Nucleus accumbens (tissue), 56 donors: ENCODE measurements around the gene MYOF.
A peak's percentile ranks its signal among the peaks of the same experiment; 100 is the strongest.
"Not testable (repeated sequence)": the region's sequence is repeated elsewhere in the genome, so short reads cannot be mapped to it uniquely, and the experiment has no call there.

Experiments
- DNase-seq, 56 donors: peaks; one replicate each; lab custom pipeline; 2025; lab: John Stamatoyannopoulos, UW

The MYOF gene

GRCh38 chr10:93461109-93461806, 20.9 kb downstream of the MYOF start:
- DNase-seq: no peak

GRCh38 chr10:93459466-93459865, 22.7 kb downstream of the MYOF start:
- no peak for DNase-seq

GRCh38 chr10:93458821-93459257, 23.3 kb downstream of the MYOF start:
- DNase-seq: no peak

DNA sequence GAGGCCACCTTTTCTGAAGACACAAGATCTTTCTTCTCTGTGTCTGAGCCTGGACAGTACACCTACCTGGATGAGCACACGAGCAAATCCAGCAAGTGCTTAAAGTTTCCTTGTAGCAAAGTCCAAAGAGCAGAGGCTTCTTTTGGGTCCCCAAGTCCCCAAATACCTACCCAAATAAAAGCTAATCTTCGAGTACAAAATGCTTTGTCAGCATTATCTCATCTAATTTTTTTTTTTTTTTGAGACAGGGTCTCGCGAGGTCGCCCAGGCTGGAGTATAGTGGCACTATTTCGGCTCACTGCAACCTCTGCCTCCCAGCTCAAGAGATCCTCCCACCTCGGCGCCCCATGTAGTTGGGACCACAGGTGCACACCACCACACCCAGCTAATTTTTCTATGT, 24.6 kb downstream of the MYOF start:
- no peak for DNase-seq

GRCh38 chr10:93456480-93456879, 25.7 kb downstream of the MYOF start:
- no peak for DNase-seq

GRCh38 chr10:93454736-93455135, 27.4 kb downstream of the MYOF start:
- no peak for DNase-seq

GRCh38 chr10:93454146-93454545, 28.0 kb downstream of the MYOF start:
- no peak for DNase-seq

DNA sequence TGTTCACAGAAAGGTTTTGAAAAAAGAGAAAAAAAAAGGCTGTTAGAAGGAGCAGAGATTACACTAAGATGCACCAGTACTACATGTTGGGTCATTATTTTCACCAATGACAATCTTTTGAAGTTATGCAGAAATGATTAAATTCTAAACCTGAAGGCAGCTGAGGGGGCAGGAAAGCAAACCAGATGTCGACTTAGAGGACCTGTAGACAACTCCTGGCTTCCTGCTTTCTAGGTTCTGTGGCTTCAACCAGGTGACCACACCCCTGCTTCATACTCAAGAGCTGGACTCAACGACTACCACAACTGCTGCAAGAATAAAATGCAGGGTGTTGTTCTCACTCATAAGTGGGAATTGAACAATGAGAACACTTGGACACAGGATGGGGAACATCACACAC, 30.0 kb downstream of the MYOF start:
- DNase-seq: no peak

DNA sequence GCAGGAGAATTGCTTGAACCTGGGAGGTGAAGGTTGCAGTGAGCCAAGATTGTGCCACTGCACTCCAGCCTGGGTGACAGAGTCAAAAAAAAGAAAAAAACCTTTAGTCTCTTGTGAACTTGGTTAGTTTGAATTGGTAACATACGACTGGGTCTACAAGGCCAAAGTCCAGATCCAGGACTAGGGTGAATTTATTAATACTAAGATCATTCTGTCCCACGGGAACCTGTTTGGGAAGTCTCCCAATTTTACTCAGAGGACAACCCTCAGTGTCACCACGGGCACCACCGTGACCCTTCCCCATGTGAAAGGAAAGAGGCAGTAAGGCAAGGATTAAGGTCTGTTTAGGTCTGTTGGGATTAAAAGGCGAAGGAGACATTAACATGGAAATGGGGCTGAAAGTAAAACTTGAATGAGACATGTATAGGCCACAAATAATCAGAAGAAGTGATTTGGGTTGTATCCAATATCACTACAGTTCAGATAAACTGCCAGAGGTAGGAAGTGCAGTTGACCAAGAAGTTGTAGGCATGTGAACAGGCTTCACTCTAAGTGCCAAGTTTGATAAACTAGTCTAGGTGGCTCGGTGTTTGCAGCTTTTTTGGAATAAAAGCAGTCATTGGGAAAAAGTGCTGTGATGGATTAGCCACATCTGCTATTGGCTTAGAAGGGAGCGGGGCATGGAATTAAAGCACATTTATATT, 30.7 kb downstream of the MYOF start:
- no peak for DNase-seq

DNA sequence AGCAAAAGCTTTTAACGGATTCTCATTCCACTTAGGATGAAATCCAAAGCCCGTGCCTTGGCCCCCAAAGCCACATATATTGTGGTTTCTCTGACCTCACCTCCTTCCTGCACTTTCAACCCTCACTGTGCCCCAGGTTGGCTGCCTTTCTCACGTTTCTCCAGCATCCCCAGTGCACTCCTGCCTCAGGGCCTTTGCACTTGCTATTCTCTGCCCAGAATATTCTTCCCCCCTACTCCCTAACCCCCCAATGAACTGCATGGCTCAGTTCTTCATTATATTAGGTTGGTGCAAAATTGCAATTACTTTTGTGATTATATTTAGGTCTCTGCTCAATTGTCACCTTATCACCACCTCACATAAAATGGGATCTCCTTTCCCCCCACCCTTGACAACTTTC, 34.2 kb downstream of the MYOF start:
- no peak for DNase-seq

DNA sequence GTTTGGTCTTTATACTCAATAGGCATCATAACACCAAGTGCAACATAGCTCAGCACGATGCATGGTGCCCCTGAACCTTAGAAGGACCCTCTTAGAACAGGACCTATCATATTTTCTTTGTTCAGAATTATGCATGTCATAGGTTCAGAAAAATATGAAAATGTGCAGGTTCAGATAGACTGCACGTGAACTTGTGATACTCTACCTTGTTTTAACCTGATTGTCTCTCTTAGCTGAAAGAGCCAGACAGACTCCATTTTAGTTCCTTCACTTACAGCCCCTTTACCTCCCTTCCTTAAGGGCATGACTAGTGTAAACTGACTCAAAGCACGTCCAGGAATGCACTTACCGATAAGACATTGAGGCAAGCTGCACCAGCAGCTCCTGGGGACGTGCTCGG, 35.1 kb downstream of the MYOF start:
- DNase-seq: no peak

DNA sequence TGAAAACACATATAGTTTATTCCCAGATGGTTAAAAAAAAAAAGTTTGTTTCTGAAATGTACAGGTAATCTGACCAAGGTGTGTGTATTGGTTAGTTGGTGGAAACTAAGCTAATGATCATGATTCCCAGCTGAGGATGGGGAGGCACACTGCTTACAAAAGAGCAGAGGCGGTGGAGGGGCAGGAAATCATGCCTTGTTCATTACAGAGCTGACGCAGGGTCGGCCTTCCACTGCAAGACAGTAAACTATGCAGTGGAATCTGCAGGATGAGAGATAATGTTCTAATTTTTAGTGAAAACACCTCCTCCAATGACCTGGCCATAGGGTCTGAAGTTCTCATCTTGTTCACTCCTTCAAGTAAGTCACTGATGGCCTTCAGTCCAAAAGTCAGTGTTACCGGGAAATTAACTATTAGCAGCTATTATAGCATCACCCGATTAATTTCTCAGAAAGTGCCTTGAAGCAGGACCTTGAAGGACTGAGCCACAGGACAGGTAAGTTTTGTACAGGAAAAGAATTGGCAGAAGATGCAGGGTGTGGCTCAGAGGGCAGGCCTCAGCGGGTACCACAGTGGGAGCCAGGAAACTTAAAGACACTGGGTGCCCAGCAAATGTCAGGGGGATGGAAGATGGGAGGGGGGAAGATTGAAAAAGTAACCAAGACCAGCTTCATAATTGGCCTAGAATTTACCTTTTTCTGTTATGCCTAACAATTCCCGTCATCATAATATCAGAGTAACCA, 36.0 kb downstream of the MYOF start:
- DNase-seq: no peak

DNA sequence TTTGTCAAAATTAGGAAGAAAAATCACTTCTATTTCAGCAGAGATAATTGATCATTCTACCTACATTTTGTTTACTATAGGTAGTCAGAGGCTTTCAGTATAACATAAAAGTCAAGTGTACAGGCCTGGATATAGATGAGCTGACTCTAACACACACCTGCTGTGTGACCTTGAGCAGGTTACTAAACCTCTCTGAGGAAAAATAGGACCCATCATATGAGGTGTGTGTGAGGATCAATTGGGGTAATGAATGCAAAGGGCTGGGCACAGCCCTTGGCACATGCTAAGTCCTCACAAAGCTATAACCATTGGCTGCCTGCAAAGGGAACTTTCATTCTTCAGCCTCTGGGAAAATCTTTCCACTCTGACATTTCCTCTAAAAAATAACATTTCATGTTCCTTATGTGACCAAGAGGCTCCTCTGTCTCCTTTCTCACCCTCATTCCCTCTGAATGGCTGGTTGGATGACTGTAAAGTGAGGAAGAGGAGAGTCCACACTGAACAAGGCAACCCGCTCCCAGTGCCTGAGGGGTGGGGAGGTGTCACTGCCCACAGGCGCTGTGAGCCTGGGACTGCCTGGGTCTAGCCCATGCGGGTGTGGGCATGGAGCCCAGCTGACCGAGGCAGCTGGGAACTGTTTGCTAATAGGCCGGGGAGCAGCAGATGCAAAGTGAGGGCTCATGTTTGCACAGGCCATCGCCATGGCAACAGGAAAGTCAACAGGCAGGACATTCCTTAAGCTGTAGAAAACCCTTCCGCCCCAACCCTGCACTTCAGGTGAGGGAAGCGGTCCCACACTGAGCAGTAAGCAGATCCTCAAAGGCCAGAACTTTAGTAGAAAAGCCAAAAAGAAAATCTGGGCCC, 36.8 kb downstream of the MYOF start:
- DNase-seq: peak in 35 of 56 donors; percentile 3 to 82 (median 32)

- no peak for DNase-seq
These were observed 38.7 kb downstream of the MYOF start for GRCh38 chr10:93443481-93443880.

- DNase-seq: not testable (repeated sequence)
These were observed 39.4 kb downstream of the MYOF start for GRCh38 chr10:93442721-93443120.

- DNase-seq: no peak
These were observed 41.5 kb downstream of the MYOF start for GRCh38 chr10:93440591-93441091.

DNA sequence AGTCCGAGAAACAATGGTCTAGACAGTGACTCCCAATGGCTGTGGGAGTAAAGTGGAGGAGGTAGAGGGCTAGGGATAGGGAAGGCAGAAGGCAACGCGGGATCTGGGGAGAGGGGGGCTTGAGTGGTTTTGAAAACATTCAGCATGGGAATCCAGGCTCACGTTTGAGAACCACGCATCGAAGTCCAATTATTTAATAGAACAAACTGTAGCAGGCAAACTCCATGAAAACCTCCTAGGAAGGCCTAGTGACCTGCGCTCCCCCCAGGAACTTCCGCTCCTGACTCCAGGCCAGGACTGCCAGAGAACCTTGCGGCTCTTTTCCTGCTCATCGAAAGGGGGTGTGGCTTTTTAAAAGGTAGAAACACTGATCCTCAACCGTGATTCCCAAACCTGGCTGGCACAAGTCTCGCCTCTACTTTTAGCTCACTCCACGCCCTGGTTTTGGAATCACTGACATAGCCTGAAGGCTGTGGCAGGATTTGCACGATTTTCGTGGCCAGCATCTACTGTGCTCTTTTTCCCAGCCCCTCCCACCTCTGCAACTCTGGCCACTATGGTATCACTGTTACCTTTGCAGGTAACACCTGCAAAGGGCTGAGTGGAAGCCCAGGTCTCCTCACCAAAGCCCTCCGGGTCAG, 43.4 kb downstream of the MYOF start:
- DNase-seq: no peak

DNA sequence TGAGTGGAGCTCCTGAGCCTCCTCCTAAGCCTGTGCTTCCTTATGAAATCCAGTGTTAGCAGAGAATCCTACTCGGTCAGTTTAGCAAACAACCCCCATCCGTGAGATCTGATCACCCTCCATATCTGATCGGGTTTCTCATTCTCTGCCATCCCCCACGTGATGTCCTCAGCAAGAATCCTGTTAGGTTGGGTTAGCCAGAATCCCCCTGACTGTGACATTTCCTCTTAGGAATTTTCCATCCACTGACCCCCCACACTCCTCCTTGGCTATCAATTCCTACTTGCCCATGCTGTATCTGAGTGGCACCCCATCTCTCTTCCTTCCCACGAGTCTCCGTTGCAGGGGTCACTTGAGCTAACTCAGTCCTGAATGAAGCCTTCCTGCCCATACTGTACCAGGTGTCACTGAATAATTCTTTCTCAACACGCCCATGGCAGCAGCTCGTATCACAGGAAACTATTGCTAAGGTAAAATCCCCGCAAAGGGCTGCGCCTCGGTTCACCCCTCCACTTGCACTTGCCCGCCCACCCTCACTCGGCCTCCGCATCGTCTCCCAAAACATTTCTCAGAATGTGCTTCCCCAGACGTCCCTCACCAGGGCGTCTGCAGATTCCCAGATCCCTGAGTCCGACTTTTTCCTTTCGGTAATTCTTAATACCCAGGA, 44.1 kb downstream of the MYOF start:
- peak in 6 of 56 donors; percentile 6 to 21 (median 16) for DNase-seq
